KBM-7 (cell line): ENCODE data around the gene TMEM59L.
A peak's percentile ranks its signal among the peaks of the same experiment; 100 is the strongest.

ENCODE experiments used
- DNase-seq: peaks from one replicate; pipeline ENCODE4 v3.0.0-alpha.2; 2015
- in situ Hi-C: fragments of 300-500 bp; cut with MboI; formaldehyde crosslinking; loops from 2 replicates; pipeline ENCODE4 v1.14.3; 2020; ENCODE audit warnings: low sequenced_read_pairs, low pct_unique_long_range_greater_than_20kb, mixed read lengths

TMEM59L gene

GRCh38 chr19:18634612-18635297, 22.1 kb downstream of the TMEM59L start:
- no peak for DNase-seq
- in situ Hi-C loops, result no loop called here

- DNase-seq, result no peak
- in situ Hi-C loops, result no loop called here
Observed at GRCh38 chr19:18635831-18636182, 23.1 kb downstream of the TMEM59L start.

- in situ Hi-C loops, result no loop called here
- DNase-seq, result peak; percentile 97
Observed at GRCh38 chr19:18636183-18636968, 23.7 kb downstream of the TMEM59L start.

GRCh38 chr19:18636969-18637629, 24.4 kb downstream of the TMEM59L start, which contains the start of gene KLHL26:
TSS of gene KLHL26 (plus strand) at chr19:18637028. CDS start at chr19:18637055, 27 bp downstream.
- in situ Hi-C loops, result no loop called here
- no peak for DNase-seq

GRCh38 chr19:18637673-18638630, 25.3 kb downstream of the TMEM59L start:
- in situ Hi-C loops, result no loop called here
- peak; percentile 28 for DNase-seq

- DNase-seq, result no peak
- in situ Hi-C loops, result no loop called here
Observed at GRCh38 chr19:18639706-18640243, 27.1 kb downstream of the TMEM59L start.

GRCh38 chr19:18644196-18645034, 31.7 kb downstream of the TMEM59L start:
- peak; percentile 85 for DNase-seq
- in situ Hi-C loops, result no loop called here

GRCh38 chr19:18645035-18645511, 32.4 kb downstream of the TMEM59L start:
- DNase-seq, result no peak
- in situ Hi-C loops, result no loop called here

GRCh38 chr19:18646535-18647370, 34.1 kb downstream of the TMEM59L start:
- in situ Hi-C loops, result no loop called here
- no peak for DNase-seq

GRCh38 chr19:18647371-18647767, 34.7 kb downstream of the TMEM59L start:
- no peak for DNase-seq
- in situ Hi-C loops, result no loop called here

GRCh38 chr19:18647807-18648206, 35.1 kb downstream of the TMEM59L start:
- no peak for DNase-seq
- in situ Hi-C loops, result no loop called here

- DNase-seq, result no peak
- in situ Hi-C loops, result no loop called here
Observed at GRCh38 chr19:18648973-18649315, 36.3 kb downstream of the TMEM59L start.

- in situ Hi-C loops, result no loop called here
- no peak for DNase-seq
Observed at GRCh38 chr19:18649371-18650020, 36.8 kb downstream of the TMEM59L start.

- in situ Hi-C loops, result no loop called here
Observed at GRCh38 chr19:18650021-18650390, 37.3 kb downstream of the TMEM59L start.

GRCh38 chr19:18650468-18651041, 37.9 kb downstream of the TMEM59L start:
- no peak for DNase-seq
- in situ Hi-C loops, result no loop called here

More at GRCh38 chr19:18650021-18650390, 37.3 kb downstream of the TMEM59L start:
- DNase-seq, result no peak

- no peak for DNase-seq
- in situ Hi-C loops, result no loop called here
Observed at GRCh38 chr19:18651300-18651699, 38.6 kb downstream of the TMEM59L start.
